ENCODE results near the gene IFI44. TPM values are rescaled to one million over a fixed set of nuclear protein-coding genes. Genes with fewer than 3 reads are reported as not detected.

IFI44 gene
- total and polyA plus RNA-seq, 10 of the 15 experiments (the other 5 are each of a cell fraction or from before 2014, with no cell fraction given), result 37.7 to 272 (median 90.9) TPM

DNA sequence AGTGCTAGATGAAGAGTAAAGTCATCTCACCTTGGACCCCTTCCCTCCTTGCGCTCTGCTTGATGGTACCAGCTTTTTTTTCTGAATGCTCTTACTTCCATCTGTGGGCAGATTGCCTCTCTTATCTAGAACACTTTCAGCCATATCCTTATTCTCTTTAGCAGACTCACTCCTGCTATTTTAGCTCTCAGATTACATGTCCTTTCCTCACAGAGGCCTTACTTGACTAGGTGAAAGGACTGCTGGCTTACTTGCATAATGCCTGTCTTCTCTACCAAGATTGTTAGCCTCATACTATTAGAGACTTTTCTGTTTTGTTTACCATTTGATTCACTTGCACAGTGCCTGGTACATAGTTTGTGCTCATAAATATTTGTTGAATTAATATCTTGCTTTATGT is 9.3 kb downstream of the IFI44 start (continued):
- TF ChIP-seq, protein P1, sequence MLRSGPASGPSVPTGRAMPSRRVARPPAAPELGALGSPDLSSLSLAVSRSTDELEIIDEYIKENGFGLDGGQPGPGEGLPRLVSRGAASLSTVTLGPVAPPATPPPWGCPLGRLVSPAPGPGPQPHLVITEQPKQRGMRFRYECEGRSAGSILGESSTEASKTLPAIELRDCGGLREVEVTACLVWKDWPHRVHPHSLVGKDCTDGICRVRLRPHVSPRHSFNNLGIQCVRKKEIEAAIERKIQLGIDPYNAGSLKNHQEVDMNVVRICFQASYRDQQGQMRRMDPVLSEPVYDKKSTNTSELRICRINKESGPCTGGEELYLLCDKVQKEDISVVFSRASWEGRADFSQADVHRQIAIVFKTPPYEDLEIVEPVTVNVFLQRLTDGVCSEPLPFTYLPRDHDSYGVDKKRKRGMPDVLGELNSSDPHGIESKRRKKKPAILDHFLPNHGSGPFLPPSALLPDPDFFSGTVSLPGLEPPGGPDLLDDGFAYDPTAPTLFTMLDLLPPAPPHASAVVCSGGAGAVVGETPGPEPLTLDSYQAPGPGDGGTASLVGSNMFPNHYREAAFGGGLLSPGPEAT (IDR thresholded peaks at IDR 0.05; ENCODE audit: low read depth), result no peak
- TF ChIP-seq CHD2 (IDR thresholded peaks at IDR 0.05; ENCODE audit: borderline replicate concordance, low read depth, low read length) (no peak), STAT3 (IDR thresholded peaks at IDR 0.05; ENCODE audit: low read depth, low read length) (no peak), NBN (IDR thresholded peaks at IDR 0.05) (no peak), RAD21 (IDR thresholded peaks at IDR 0.05; ENCODE audit: insufficient read depth, low read depth, low read length) (no peak), TAF1 (IDR thresholded peaks at IDR 0.05; ENCODE audit: borderline replicate concordance, low read depth, low read length) (no peak)
- TF ChIP-seq, protein P2, sequence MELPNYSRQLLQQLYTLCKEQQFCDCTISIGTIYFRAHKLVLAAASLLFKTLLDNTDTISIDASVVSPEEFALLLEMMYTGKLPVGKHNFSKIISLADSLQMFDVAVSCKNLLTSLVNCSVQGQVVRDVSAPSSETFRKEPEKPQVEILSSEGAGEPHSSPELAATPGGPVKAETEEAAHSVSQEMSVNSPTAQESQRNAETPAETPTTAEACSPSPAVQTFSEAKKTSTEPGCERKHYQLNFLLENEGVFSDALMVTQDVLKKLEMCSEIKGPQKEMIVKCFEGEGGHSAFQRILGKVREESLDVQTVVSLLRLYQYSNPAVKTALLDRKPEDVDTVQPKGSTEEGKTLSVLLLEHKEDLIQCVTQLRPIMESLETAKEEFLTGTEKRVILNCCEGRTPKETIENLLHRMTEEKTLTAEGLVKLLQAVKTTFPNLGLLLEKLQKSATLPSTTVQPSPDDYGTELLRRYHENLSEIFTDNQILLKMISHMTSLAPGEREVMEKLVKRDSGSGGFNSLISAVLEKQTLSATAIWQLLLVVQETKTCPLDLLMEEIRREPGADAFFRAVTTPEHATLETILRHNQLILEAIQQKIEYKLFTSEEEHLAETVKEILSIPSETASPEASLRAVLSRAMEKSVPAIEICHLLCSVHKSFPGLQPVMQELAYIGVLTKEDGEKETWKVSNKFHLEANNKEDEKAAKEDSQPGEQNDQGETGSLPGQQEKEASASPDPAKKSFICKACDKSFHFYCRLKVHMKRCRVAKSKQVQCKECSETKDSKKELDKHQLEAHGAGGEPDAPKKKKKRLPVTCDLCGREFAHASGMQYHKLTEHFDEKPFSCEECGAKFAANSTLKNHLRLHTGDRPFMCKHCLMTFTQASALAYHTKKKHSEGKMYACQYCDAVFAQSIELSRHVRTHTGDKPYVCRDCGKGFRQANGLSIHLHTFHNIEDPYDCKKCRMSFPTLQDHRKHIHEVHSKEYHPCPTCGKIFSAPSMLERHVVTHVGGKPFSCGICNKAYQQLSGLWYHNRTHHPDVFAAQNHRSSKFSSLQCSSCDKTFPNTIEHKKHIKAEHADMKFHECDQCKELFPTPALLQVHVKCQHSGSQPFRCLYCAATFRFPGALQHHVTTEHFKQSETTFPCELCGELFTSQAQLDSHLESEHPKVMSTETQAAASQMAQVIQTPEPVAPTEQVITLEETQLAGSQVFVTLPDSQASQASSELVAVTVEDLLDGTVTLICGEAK (IDR thresholded peaks at IDR 0.05; ENCODE audit: borderline replicate concordance), result no peak
